ENCODE results near the gene UBE2D4.
A peak's percentile ranks its signal among the peaks of the same experiment; 100 is the strongest.

The UBE2D4 gene

GRCh38 chr7:43906331-43907010 lies 19.8 kb upstream of the UBE2D4 start, which contains the start of gene URGCP:
TSS of gene URGCP (minus strand) at chr7:43906596. CDS start at chr7:43906575, 21 bp downstream.
- DNase-seq (ENCODE audit: low spot score) (peak; percentile 64), FAIRE-seq (no peak)

GRCh38 chr7:43914795-43915194 lies 11.4 kb upstream of the UBE2D4 start:
- FAIRE-seq = no peak
- DNase-seq (ENCODE audit: low spot score) = no peak

DNA sequence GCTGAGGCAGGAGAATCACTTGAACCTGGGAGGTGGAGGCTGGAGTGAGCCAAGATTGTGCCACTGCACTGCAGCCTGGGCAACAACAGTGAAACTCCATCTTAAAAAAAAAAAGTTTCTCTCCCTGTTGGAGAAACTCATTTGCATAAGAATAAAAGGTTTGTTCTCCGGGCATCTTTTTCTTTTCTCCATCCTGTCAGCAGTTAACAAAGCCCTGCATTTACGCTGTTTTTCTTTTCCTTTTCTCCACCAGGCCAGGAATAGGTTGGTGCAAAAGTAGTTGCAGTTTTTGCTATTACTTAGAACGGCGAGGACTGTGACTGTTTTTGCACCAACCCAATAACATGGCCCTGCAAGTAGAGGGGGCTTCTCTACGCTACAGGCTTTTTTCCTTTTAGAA lies 10.3 kb upstream of the UBE2D4 start:
- FAIRE-seq (no peak), DNase-seq (ENCODE audit: low spot score) (no peak)

DNA sequence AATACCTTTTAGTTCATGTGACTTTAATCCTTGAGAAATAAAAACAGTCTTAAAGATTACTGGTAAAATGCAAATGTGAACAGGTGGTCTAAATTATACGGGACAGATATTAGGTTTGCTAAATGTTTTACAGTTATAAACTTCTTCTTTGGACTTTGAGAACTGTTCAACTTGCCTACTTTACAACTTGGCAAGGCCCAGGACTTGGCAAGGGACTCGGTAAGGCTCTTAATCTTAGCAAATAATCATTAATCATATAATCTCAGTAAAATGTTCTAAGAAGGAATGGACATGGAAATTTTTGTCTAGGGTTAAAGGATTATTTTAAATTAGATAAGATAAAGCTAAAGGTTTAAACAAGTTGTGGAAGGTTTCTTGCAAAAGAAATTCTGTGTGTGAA lies 4.8 kb upstream of the UBE2D4 start:
- FAIRE-seq = no peak
- DNase-seq (ENCODE audit: low spot score) = no peak

- FAIRE-seq (no peak), DNase-seq (ENCODE audit: low spot score) (no peak)
These were observed 3.5 kb upstream of the UBE2D4 start for GRCh38 chr7:43922726-43923125.

DNA sequence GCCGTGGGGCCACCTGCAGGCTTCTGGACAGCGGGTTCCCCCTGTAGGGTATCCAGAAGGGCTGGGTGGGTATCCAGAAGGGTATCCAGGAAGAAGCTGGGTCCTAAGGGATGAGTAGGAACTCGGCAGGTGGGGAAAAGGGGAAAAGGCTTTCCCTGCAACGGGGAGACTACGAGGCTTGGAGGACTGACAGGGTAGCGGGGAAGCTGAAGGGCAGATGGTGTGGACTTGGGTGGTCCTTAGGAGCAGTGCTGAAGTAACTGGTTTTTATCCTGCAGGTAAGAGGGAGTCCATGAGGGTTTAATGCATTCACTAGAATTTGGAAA lies 525 bp downstream of the UBE2D4 start:
- DNase-seq (ENCODE audit: low spot score) (no peak), FAIRE-seq (no peak)

DNA sequence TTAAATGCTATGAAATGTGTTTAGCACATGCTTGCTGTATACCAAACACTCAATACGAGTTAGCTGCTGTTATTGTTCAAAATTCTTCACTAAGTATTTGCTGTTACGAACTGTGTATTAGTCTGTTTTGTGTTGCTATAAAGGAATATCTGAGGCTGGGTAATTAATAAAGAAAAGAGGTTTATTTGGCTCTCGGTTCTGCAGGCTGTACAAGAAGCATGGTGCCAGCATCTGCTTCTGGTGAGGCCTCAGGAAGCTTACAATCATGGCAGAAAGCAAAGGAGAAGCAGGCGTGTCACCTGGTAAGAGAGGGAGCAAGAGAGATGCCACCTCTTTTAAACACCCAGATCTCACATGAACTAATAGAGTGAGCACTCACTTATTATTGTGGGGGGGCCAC lies 1.6 kb downstream of the UBE2D4 start:
- FAIRE-seq (no peak), DNase-seq (ENCODE audit: low spot score) (no peak)

GRCh38 chr7:43929529-43930457 lies 3.6 kb downstream of the UBE2D4 start:
- FAIRE-seq (no peak), DNase-seq (ENCODE audit: low spot score) (no peak)

DNA sequence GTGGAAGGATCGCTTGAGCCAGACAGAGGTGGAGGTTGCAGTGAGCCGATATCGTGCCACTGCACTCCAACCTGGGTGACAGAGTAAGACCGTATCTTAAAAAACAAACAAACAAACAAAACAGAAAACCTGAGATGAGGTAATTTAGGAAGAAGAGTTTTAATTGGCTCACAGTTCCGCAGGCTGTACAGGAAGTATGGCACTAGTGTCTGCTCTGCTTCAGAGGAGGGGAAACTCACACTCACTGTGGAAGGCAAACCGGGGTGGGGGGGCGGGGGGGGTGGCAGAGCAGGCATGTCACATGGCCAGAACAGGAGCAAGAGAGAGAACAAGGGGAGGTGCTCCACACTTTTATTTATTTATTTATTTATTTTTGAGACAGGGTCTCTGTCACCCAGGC lies 5.1 kb downstream of the UBE2D4 start:
- FAIRE-seq = no peak
- no peak for DNase-seq (ENCODE audit: low spot score)

DNA sequence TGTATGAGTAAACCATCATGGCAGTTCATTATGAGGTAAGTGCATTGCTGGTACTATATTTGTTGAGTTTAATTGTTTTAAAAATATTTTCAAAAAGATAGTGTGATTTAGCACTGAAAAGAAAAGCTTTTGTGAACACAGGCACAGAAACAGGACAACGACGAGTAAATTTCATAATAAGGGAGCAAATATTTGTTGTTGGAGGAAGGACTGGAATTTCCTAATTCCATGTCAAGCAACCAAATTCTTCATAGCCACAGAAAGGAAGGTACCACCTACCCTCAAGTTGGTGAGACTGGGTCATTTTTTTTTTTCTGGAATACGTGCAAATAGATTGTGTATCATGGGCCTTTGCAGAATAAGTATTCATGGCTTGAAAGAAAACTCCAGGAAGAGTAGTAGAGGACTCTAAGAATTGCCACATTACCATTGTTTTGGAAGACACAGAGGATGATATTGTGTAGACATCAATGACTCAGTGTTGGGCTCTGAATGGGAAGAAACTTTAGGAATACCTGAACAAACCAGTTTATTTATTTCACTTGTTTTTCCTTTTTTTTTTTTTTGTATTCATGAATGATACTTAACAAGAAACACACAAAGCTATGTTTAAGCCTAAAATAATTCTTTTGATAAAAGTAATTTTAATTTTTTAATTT lies 7.8 kb downstream of the UBE2D4 start:
- FAIRE-seq (no peak), DNase-seq (ENCODE audit: low spot score) (no peak)

- FAIRE-seq = peak; percentile 42
- no peak for DNase-seq (ENCODE audit: low spot score)
These were observed 11.2 kb downstream of the UBE2D4 start for GRCh38 chr7:43937444-43937843.

GRCh38 chr7:43938892-43939482 lies 12.8 kb downstream of the UBE2D4 start:
- DNase-seq (ENCODE audit: low spot score) = no peak
- FAIRE-seq = no peak

GRCh38 chr7:43942250-43942649 lies 16.0 kb downstream of the UBE2D4 start:
- DNase-seq (ENCODE audit: low spot score) (no peak), FAIRE-seq (no peak)

DNA sequence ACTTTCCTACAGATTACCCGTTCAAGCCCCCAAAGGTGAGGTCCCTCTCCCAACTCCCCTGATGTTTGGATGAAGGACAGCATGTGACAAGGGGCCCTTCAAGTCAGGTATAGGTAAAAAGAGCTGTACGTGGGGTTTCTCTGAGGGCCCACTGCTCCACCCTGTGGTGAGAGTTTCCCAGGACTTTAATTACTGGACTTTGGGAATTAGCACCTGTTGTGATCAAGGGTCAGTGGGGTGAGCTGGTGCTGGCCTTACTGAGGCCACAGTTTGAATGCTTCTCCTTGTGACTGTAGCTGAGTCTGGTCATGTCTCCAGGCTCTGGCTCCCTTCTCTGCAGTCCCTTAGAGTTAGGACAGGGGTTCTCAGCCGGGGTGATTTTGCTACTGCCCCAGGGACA lies 16.8 kb downstream of the UBE2D4 start:
- DNase-seq (ENCODE audit: low spot score) = no peak
- FAIRE-seq = no peak

- no peak for DNase-seq (ENCODE audit: low spot score)
- FAIRE-seq = no peak
These were observed 17.4 kb downstream of the UBE2D4 start for GRCh38 chr7:43943417-43944187.

DNA sequence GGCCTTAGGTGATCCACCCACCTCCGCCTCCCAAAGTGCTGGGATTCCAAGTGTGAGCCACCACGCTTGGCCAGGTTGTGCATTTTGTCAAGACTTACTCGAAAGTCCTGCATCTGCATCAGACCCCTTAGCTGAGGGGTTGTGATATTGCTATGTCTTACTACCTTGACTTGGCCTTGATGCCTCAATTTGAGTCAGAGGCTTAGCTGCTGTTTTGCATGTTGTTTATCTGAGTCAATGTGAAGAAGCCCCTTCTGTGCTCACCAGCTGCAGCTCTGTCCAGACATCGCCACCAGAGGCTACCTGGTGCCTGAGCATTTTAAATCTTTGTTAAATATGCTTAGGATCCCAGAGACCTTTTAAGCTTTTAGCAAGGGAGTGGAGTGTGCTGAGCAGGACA lies 18.1 kb downstream of the UBE2D4 start:
- DNase-seq (ENCODE audit: low spot score) (no peak), FAIRE-seq (no peak)

DNA sequence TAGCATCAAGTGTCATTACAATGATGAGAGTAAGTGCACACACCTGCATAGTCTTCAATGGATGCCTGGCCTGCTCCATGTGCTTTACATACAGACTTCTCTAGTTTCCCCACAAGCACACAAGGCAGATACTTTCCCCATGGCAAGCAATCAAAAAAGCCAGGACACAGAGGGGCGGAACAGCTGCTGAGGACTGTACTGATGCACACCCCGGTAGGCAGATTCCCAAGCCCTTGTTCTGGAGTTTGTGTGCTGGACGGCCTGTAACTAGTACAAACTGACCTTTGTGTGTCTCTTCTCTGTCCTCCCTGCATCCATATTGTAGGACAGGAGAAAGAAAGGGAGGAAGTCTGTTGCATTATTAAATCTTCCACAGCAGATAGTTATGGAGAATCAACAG lies 25.8 kb downstream of the UBE2D4 start:
- FAIRE-seq (no peak), DNase-seq (ENCODE audit: low spot score) (no peak)

GRCh38 chr7:43953071-43953470 lies 26.8 kb downstream of the UBE2D4 start:
- FAIRE-seq = no peak
- no peak for DNase-seq (ENCODE audit: low spot score)

GRCh38 chr7:43954524-43955228 lies 28.4 kb downstream of the UBE2D4 start:
- FAIRE-seq (peak; percentile 35), DNase-seq (ENCODE audit: low spot score) (peak; percentile 47)

GRCh38 chr7:43956027-43956426 lies 29.8 kb downstream of the UBE2D4 start:
- DNase-seq (ENCODE audit: low spot score) (no peak), FAIRE-seq (no peak)
